NCI-H146 (cell line): ENCODE results near the gene OR5D16.
A peak's percentile ranks its signal among the peaks of the same experiment; 100 is the strongest.
"Not testable (repeated sequence)": the region's sequence is repeated elsewhere in the genome, so short reads cannot be mapped to it uniquely, and the experiment has no call there.

ENCODE experiments used
- DNase-seq: peaks from one replicate; lab custom pipeline; 2025; lab: John Stamatoyannopoulos, UW

OR5D16 gene

GRCh38 chr11:55838452-55838851, at the start of gene OR5D16:
Gene OR5D16 (plus strand): TSS chr11:55838752. CDS start chr11:55838752, 0 bp downstream.
- DNase-seq = no peak

GRCh38 chr11:55791606-55792005, 46.9 kb upstream of the OR5D16 start:
- no peak for DNase-seq

GRCh38 chr11:55793321-55793720, 45.2 kb upstream of the OR5D16 start:
- no peak for DNase-seq

- DNase-seq = no peak
Measured at GRCh38 chr11:55795256-55795655, 43.3 kb upstream of the OR5D16 start, which contains the start of gene OR5D14. Gene OR5D14 (plus strand): TSS chr11:55795556. CDS start chr11:55795556, 0 bp downstream.

GRCh38 chr11:55806248-55806647, 32.3 kb upstream of the OR5D16 start:
- no peak for DNase-seq

GRCh38 chr11:55811067-55811466, 27.5 kb upstream of the OR5D16 start, which contains the start of gene OR5L1:
Gene OR5L1 (plus strand): TSS chr11:55811367. CDS start chr11:55811467, 100 bp downstream.
- no peak for DNase-seq

- no peak for DNase-seq
Measured at GRCh38 chr11:55819330-55819729, 19.2 kb upstream of the OR5D16 start, which contains the start of gene OR5D18. Gene OR5D18 (plus strand): TSS chr11:55819630. CDS start chr11:55819630, 0 bp downstream.

GRCh38 chr11:55826919-55827318, 11.6 kb upstream of the OR5D16 start, which contains the start of gene OR5L2:
Gene OR5L2 (plus strand): TSS chr11:55827219. CDS start chr11:55827219, 0 bp downstream.
- no peak for DNase-seq

- no peak for DNase-seq
Measured at GRCh38 chr11:55847453-55847852, 8.9 kb downstream of the OR5D16 start.

- DNase-seq = no peak
Measured at GRCh38 chr11:55849037-55849436, 10.5 kb downstream of the OR5D16 start.

GRCh38 chr11:55852141-55852540, 13.6 kb downstream of the OR5D16 start:
- DNase-seq = no peak

- no peak for DNase-seq
Measured at GRCh38 chr11:55854704-55855103, 16.2 kb downstream of the OR5D16 start.

GRCh38 chr11:55867354-55867753, 28.8 kb downstream of the OR5D16 start:
- not testable (repeated sequence) for DNase-seq

- not testable (repeated sequence) for DNase-seq
Measured at GRCh38 chr11:55872731-55873130, 34.2 kb downstream of the OR5D16 start.

GRCh38 chr11:55873146-55873545, 34.6 kb downstream of the OR5D16 start:
- DNase-seq = peak; percentile 1

GRCh38 chr11:55882997-55883396, 44.4 kb downstream of the OR5D16 start, which contains the start of gene TRIM51:
Gene TRIM51 (plus strand): TSS chr11:55883297. CDS start chr11:55885429, 2,132 bp downstream.
- DNase-seq = not testable (repeated sequence)

GRCh38 chr11:55884995-55885394, 46.4 kb downstream of the OR5D16 start:
- not testable (repeated sequence) for DNase-seq

GRCh38 chr11:55885481-55885880, 46.9 kb downstream of the OR5D16 start:
- not testable (repeated sequence) for DNase-seq
